Measurements from ENCODE around the gene NR6A1.

NR6A1 gene

DNA sequence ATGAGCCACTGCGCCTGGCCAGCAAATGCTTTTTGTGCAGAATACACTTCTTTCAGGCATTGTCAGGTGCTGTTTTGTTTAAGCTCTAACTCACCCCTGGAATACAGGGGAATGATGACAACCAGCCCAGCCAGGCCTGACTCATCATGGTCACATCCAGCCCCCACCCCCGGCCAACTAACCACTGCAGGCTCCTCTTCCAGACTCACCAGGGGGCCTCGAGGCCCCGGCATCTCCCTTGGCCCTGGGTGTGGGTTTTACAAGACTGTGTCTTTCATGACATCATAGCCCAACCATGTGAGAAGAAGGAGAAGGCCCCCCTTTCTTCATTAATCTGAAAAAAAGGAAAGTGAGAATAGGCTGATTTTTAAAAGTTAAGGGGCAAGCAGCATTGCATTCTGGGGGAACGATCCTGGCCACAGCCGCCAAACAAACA lies 41.3 kb upstream of the NR6A1 start:
- TF ChIP-seq, protein P1, sequence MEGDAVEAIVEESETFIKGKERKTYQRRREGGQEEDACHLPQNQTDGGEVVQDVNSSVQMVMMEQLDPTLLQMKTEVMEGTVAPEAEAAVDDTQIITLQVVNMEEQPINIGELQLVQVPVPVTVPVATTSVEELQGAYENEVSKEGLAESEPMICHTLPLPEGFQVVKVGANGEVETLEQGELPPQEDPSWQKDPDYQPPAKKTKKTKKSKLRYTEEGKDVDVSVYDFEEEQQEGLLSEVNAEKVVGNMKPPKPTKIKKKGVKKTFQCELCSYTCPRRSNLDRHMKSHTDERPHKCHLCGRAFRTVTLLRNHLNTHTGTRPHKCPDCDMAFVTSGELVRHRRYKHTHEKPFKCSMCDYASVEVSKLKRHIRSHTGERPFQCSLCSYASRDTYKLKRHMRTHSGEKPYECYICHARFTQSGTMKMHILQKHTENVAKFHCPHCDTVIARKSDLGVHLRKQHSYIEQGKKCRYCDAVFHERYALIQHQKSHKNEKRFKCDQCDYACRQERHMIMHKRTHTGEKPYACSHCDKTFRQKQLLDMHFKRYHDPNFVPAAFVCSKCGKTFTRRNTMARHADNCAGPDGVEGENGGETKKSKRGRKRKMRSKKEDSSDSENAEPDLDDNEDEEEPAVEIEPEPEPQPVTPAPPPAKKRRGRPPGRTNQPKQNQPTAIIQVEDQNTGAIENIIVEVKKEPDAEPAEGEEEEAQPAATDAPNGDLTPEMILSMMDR (IDR thresholded peaks at IDR 0.05; ENCODE audit: low read depth, low read length), result no peak
- no peak overlapping the region for H3K4me3 ChIP-seq (ENCODE audit: low read depth, low read length)

DNA sequence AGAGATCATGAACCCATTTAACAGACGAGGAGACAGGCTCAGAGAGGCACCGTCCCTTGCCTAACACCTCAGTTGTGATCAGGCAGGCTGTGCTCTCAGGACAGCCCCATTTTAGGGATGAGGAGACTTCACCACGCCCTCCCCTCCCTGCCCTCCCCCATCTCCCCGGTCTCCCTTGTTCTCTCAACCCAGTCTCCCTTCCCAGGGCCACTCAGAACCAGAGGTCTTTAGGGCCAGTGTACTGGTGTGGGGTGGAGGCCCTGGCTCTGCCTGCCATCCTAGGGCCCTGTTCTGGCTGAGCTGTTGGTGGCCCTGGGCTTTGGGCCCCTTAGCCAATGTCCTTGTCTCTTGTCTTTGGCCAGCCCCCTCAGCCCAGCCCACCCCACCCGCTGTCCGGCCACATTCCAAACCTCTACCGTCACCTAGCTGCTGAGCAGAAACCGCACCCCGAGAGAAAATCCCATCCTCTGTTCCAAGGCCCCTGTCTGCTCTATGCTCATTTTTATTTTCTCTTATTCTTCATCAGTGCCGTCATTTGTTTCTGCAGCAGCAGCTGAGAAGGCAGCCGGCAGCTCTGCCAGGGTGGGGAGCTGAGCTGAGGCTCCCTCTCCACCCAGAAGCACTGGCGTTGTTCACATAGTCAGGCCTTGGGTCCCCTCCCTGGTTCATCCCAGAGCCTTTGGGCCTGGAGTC lies 39.7 kb upstream of the NR6A1 start:
- TF ChIP-seq, protein P1 (IDR thresholded peaks at IDR 0.05; ENCODE audit: low read depth, low read length), result no peak
- no peak overlapping the region; the same call in 1 of the 2 replicates for H3K4me3 ChIP-seq (ENCODE audit: low read depth, low read length)

DNA sequence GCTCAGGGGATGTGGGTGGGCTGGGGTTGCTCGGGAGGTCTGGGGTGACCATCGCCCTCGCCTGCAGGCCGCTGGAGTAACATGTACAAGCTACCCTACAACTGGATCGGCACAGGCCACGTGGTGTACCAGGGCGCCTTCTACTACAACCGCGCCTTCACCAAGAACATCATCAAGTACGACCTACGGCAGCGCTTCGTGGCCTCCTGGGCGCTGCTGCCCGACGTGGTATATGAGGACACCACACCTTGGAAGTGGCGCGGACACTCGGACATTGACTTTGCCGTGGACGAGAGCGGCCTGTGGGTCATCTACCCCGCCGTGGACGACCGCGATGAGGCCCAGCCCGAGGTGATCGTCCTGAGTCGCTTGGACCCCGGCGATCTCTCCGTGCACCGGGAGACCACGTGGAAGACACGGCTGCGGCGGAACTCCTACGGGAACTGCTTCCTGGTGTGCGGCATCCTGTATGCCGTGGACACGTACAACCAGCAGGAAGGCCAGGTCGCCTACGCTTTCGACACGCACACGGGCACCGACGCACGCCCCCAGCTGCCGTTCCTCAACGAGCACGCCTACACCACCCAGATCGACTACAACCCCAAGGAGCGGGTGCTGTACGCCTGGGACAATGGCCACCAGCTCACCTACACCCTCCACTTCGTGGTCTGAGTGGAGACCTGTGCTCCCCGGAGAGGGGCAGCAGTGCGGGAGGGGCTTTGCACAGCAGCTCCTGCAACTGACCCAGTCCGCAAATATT lies 38.8 kb upstream of the NR6A1 start:
- no peak overlapping the region for H3K4me3 ChIP-seq (ENCODE audit: low read depth, low read length)
- TF ChIP-seq, protein P1 (IDR thresholded peaks at IDR 0.05; ENCODE audit: low read depth, low read length), result no peak

DNA sequence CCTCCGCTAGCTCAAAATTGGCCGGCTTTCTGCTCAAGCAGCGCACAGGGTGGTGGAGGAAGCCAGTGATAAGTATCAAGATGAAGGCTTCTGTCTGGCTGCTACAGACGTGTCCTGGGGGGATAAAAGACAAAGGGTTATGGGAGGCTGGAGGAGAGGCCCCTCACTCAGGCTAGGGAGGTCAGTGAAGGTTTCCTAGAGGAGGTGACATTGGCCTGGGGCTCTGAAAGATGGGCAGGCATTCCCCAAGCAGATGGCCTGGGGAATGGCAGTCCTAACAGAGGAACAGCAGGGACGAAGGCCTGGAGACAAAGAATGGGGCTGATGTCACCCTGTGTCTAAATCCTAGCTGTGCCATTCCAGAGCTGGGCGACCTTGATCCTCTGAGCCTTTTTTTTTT lies 38.1 kb upstream of the NR6A1 start:
- no peak overlapping the region for H3K4me3 ChIP-seq (ENCODE audit: low read depth, low read length)
- TF ChIP-seq, protein P1 (IDR thresholded peaks at IDR 0.05; ENCODE audit: low read depth, low read length), result no peak

DNA sequence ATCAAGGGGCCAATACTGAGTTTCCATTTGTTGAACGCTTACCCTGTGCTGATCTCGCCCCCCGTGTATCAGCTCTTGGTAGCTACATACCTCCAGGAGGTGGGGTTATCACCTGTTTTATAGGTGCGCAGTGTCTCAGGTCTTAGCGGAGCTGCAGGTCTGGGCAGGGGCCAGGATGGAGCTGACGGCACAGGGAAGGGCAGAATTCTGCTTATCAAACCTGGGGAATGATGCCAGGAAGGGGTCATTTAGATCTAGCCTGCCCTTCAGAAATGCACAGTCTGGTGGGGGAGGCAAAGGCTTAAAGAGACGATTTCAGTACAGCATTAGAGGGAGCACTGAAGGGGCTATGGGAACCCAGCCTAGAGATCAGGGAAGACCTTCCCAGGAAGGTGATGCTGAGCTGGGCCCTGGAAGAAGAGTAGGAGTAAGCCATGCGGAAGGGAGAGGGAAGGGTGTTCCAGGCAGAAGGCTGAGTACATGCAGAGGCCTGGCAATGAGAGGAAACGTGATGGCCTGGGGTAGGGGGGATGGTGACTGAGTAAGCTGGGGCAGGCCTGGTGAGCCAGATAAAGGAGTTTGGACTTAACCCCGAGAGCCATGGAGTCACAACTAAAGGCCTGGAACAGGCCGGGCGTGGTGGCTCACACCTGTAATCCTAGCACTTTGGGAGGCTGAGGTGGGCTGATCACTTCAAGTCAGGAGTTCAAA lies 37.3 kb upstream of the NR6A1 start:
- H3K4me3 ChIP-seq (ENCODE audit: low read depth, low read length), result no peak overlapping the region
- TF ChIP-seq, protein P1 (IDR thresholded peaks at IDR 0.05; ENCODE audit: low read depth, low read length), result no peak

DNA sequence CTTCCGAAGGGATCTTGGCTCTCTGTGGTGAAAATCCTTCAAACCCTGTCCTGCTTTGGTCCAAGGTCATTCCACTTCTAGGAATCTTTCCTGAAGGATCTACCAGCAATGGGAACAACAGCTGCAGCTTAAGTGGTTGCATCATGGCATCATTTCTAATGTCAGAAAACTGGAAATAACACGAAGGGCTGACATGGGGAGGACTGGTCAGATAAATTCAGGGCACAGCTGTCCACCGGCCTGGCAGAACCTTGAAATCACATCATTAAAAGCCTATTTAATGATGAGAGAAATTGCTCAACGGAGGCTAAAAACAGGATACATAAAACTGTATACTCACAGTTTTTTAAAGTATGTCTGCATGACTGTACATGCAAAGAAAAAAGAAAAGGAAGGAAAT lies 34.1 kb upstream of the NR6A1 start:
- no peak overlapping the region for H3K4me3 ChIP-seq (ENCODE audit: low read depth, low read length)
- TF ChIP-seq, protein P1 (IDR thresholded peaks at IDR 0.05; ENCODE audit: low read depth, low read length), result no peak
